Measurements from ENCODE around the gene ETV7. TPM values are rescaled to one million over a fixed set of nuclear protein-coding genes. Genes with fewer than 3 reads are reported as not detected.
A peak's percentile ranks its signal among the peaks of the same experiment; 100 is the strongest.

The ETV7 gene
- total and polyA plus RNA-seq, 2 of the 13 experiments (the other 11 are each of a cell fraction or from before 2014, with no cell fraction given), result not detected

DNA sequence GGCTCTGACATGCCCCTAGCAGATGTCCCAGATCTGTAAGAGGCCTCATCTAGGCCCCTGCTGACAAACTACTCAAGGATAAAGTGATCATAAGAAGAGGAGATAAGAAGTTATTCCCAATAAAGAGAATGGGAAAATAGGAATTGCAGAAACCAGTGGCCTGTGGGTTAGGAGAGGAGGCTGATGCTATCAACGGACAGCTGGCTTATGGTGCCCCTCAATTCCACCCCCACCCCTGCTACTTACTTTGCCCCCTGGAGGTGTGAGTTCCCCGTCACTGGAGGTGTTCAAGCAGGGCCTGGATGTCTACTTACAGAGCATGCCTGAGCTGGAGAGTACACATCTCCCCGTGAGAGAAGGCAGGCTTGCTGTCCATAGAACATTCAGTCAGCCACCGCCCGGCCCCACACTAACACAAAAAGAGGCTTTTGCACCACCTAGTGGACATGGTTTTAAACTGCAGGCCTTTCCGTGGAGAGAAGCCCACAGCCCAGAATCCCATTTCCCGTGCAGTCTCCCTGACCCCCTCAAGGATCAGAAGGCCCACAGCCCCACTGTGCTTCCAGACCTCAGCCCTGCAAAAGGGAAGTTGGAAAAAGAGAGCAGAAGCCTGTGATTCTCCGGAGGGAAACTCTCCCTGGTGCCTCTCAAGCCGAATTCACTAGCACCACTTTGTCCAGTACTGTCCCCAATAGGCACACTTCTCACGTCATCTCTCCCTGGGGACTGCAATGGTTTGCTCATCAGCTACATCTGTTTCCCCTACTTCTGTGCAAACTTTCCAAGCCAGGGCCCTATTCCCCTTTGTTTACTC is 27.0 kb downstream of the ETV7 start (continued):
- peak; percentile 94 for TF ChIP-seq RAD21 (CRISPR knock-in tag; IDR thresholded peaks at IDR 0.05)
- TF ChIP-seq SIX4 (CRISPR knock-in tag; IDR thresholded peaks at IDR 0.05), result no peak
- TF ChIP-seq GABPA (IDR thresholded peaks at IDR 0.05; ENCODE audit: low read depth, low read length), result no peak
- TF ChIP-seq GABPA (CRISPR knock-in tag; IDR thresholded peaks at IDR 0.05; ENCODE audit: low read depth), result no peak
- no peak for TF ChIP-seq MAZ (IDR thresholded peaks at IDR 0.05; ENCODE audit: borderline replicate concordance, low read depth, low read length)
- no peak for TF ChIP-seq MAZ (CRISPR knock-in tag; IDR thresholded peaks at IDR 0.05; ENCODE audit: low read depth)
- no peak for TF ChIP-seq ZNF850 (CRISPR knock-in tag; conservative IDR thresholded peaks at IDR 0.05)
- TF ChIP-seq IKZF5 (CRISPR knock-in tag; IDR thresholded peaks at IDR 0.05), result peak; percentile 29; the same call in 1 of the 2 replicates
- 0 out of 2 replicates have a peak, but pooled peaks have one; percentile 54 for TF ChIP-seq SALL2 (CRISPR knock-in tag; IDR thresholded peaks at IDR 0.05)
- no peak for TF ChIP-seq SOX6 (IDR thresholded peaks at IDR 0.05)
- no peak for TF ChIP-seq SOX6 (CRISPR knock-in tag; IDR thresholded peaks at IDR 0.05)
- no peak; the same call in 1 of the 2 replicates for TF ChIP-seq NRL (CRISPR knock-in tag; IDR thresholded peaks at IDR 0.05; ENCODE audit: borderline replicate concordance)
- TF ChIP-seq ATF2 (CRISPR knock-in tag; IDR thresholded peaks at IDR 0.05), result no peak
- TF ChIP-seq MEIS2 (CRISPR knock-in tag; IDR thresholded peaks at IDR 0.05), result no peak
- TF ChIP-seq ATF1 (CRISPR knock-in tag; IDR thresholded peaks at IDR 0.05), result no peak
- 0 out of 2 replicates have a peak, but pooled peaks have one; percentile 30 for TF ChIP-seq ZBTB38 (CRISPR knock-in tag; IDR thresholded peaks at IDR 0.05)
- TF ChIP-seq BRCA1 (CRISPR knock-in tag; IDR thresholded peaks at IDR 0.05), result 0 out of 2 replicates have a peak, but pooled peaks have one; percentile 50
- TF ChIP-seq TP53 (CRISPR knock-in tag; conservative IDR thresholded peaks at IDR 0.05), result no peak
- TF ChIP-seq MIER2 (CRISPR knock-in tag; IDR thresholded peaks at IDR 0.05), result peak; percentile 44; the same call in 1 of the 2 replicates
- 0 out of 2 replicates have a peak, but pooled peaks have one; percentile 31 for TF ChIP-seq ZNF572 (CRISPR knock-in tag; IDR thresholded peaks at IDR 0.05)
- no peak for TF ChIP-seq ZNF629 (CRISPR knock-in tag; conservative IDR thresholded peaks at IDR 0.05)
- no peak for TF ChIP-seq BCL3 (CRISPR knock-in tag; IDR thresholded peaks at IDR 0.05)
- no peak for TF ChIP-seq ZNF44 (CRISPR knock-in tag; IDR thresholded peaks at IDR 0.05)
- TF ChIP-seq ZNF3 (CRISPR knock-in tag; IDR thresholded peaks at IDR 0.05), result peak; percentile 70
- no peak for TF ChIP-seq HNRNPLL (IDR thresholded peaks at IDR 0.05; ENCODE audit: low read depth, low read length, poor library complexity, severe bottlenecking)
- TF ChIP-seq FUBP1 (CRISPR knock-in tag; IDR thresholded peaks at IDR 0.05; ENCODE audit: borderline replicate concordance), result no peak
- no peak for TF ChIP-seq EED (CRISPR knock-in tag; IDR thresholded peaks at IDR 0.05)
